ENCODE results near the gene SERBP1.

GRCh38 chr1:67404212-67404620, 26.0 kb downstream of the SERBP1 start:
- TF ChIP-seq, protein P1, sequence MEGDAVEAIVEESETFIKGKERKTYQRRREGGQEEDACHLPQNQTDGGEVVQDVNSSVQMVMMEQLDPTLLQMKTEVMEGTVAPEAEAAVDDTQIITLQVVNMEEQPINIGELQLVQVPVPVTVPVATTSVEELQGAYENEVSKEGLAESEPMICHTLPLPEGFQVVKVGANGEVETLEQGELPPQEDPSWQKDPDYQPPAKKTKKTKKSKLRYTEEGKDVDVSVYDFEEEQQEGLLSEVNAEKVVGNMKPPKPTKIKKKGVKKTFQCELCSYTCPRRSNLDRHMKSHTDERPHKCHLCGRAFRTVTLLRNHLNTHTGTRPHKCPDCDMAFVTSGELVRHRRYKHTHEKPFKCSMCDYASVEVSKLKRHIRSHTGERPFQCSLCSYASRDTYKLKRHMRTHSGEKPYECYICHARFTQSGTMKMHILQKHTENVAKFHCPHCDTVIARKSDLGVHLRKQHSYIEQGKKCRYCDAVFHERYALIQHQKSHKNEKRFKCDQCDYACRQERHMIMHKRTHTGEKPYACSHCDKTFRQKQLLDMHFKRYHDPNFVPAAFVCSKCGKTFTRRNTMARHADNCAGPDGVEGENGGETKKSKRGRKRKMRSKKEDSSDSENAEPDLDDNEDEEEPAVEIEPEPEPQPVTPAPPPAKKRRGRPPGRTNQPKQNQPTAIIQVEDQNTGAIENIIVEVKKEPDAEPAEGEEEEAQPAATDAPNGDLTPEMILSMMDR (IDR thresholded peaks at IDR 0.05), result no peak
- TF ChIP-seq POLR2A (IDR thresholded peaks at IDR 0.05), result no peak

Measured in vagina (tissue), 2 donors.